Measurements from ENCODE around the gene RAB3D.
"Not testable (repeated sequence)": the region's sequence is repeated elsewhere in the genome, so short reads cannot be mapped to it uniquely, and the experiment has no call there.

RAB3D gene, protein sequence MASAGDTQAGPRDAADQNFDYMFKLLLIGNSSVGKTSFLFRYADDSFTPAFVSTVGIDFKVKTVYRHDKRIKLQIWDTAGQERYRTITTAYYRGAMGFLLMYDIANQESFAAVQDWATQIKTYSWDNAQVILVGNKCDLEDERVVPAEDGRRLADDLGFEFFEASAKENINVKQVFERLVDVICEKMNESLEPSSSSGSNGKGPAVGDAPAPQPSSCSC

DNA sequence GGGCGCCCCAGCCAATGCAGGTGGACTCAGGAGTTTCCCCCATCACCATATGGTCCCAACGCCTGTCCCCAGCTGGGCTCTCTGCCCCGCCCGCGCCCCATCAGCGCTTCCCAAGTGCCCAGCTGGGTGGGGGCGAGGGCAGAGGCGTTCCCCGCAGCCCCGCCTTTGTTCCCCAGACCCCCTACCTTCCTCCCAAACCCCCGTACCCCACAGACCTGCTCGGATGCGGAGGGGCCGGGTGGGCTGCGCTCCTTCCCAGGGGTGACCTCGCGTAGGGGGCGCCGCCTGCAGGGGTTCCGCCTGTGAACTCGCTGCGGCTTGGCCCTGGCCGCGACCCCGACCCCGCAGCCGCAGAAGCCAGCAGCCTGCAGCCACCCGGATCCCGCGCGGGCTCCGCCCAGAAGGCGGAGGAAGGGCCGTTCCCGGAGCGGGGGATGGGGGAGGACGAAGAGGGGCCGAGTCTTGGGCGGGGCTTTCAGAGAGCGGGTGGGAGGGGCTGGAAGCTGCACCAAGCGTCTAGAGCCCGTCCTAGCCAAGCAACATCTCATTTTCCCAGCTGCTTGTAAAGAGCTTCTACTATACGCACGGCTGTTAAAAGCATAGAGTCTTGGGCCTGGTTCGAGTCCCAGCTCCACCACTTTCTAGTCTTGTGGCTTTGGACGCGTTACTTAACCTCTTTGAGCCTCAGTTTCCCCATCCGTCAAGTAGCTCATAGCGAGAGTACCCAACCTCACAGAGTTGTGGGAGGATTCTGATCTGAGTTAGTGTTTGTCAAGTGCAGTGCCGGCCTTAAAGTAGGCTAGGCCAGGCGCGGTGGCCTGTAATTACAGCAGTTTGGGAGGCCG is at the start of gene RAB3D:
TSS of gene RAB3D (minus strand) at position 404 of the 845 bp plus-strand sequence. CDS start 2,258 bp downstream, outside the sequence.
- DNase-seq: peak in 54 of 56 donors; percentile 17 to 89 (median 78)

DNA sequence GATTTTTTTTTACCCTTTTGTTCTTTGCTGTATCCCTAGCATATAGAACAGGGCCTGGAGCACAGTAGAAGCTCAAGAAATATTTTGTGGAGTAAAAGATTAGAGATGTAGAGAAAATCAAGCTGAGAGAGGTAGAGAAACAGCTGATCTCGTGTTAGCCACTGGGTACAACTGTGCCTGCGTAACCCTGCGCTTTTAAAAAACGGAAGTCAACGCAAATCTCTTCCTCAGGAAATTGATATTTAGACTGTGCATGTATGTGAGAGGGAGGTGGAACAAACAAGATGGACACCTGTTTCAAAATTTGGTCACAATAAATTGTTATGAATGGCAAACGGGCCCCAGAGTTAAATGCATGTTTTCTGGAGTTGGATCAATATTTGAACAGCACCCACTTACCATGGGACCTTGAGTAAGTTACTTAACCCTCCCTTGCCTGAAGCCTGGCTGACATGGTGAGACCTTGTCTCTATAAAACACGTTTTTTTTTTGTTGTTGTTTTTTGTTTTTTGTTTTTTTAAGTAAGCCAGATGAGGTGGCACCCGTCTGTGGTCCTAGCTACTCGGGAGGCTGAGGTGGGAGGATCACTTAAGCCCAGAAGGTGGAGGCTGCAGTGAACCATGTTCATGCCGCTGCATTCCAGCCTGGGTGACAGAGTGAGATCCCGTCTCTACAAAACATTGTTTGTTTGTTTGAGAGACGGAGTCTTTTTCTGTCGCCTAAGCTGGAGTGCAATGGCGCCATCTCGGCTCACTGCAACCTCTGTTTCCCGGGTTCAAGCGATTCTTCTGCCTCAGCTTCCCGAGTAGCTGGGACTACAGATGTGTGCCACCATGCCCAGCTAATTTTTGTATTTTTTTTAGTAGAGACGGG is 47.9 kb upstream of the RAB3D start:
- peak in 1 of 56 donors; percentile 1 for DNase-seq

DNA sequence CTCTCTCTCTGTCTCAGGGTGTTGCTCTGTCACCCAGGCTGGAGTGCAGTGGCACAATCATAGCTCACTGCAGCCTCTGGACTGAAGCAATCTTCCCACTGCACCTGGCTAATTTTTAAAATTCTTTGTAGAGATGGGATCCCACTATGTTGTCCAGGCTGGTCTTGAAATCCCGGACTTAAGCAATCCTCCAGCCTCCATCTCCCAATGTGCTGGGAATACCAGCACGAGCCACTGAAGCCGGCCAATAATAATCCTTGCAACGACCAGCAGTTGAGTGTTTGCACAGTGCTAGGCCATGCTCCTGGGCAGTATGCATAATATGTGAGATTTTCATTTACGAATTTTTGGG is 45.3 kb upstream of the RAB3D start:
- DNase-seq: no peak

DNA sequence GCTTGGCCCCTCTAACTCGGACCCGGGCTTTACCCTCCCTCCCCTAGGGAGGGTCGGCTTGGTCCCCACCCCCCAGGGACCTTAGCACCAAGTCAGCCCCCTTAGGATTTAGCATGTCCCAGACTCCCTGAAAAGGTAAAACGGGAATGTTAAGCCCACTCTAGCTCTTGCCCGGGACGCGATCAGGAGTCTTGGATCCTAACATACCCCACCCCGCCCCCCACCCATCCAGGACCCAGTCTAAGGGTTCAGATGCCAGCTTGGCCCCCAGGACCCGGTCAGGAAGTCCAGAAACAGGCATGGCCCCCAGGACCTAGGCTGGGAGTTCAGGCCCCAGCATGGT is 44.2 kb upstream of the RAB3D start:
- no peak for DNase-seq

DNA sequence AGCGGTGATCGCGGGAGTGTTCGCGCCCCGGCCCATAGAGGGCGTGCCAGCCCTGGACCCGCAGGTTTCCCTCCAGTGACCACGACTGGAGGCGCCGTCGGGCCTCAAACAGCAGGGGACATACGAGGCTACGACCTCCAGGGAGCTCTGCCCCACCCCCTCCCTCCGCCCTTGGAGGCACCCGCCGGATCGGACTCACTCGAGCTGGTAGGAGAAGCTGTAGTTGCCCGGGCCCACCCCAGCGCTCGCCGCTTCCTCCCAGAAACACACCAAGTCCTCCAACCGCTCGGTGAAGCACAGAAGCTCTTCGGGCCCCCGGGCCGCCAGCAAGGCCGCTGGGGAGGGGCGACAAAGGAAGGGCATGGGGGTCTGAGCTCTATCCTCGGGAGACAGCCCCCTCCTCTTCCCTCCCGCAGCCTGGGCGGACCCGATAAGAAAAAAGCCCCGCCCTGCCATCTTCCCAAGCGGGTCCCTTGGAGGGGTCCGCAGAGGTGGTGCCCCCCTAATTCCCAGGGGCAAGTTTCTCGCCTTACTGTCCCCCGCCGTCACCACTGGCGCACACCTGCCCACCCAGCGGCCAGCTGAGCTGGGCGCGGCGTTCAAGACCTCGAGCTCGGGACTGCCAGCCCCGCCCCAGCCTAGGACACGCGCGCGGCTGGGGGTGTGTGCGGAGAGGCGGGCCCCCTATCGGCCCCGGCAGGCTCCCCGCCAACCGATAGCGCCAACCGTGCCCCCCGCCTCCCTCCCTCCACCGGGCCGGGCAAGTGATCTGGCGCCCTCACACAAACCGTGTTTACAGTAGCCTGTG is 43.6 kb upstream of the RAB3D start:
- DNase-seq: peak in 6 of 56 donors; percentile 5 to 30 (median 20)

DNA sequence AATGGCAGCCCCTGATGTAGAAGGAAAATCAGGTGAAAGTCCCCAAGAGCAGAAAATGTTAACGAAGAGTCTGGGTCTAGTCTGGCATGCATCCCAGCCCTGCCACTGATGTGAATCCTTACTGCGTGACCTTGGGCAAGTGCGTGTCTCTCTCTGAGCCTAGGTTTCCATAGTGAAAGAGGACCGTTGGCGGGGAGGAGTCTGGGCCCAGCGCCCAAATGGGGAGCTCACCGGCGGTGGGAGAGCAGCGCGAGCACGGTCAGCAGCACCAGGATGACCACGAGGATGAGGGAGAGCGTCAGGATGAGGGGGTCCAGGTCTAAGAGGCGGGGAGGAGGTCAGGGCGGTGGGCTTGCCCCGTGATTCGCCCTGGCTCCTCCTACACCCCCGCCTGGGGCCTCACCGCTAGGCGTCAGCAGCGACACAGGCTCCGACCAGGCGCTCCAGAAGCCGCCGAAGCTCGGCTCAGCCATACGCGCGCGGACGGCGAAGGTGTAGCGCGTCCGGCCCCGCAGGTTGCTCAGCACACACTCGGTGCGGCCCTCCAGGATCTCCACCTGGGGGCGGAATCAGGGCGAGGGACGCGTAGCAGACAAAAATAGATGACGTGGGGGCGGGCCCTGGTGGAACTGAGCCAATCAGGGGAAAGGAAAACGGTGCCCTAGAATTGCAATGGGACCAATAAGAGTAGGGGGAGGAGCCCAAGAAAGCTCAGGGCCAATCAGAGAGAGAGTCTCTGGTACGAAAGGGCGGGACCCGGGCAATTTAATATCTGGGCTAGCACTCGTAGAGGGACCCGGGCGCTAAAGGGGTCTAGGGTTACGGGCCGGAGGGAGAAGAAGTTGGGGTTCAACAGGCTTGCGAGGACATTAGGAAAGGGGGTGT is 41.4 kb upstream of the RAB3D start:
- peak; percentile 52 to 96 (median 87) for DNase-seq

DNA sequence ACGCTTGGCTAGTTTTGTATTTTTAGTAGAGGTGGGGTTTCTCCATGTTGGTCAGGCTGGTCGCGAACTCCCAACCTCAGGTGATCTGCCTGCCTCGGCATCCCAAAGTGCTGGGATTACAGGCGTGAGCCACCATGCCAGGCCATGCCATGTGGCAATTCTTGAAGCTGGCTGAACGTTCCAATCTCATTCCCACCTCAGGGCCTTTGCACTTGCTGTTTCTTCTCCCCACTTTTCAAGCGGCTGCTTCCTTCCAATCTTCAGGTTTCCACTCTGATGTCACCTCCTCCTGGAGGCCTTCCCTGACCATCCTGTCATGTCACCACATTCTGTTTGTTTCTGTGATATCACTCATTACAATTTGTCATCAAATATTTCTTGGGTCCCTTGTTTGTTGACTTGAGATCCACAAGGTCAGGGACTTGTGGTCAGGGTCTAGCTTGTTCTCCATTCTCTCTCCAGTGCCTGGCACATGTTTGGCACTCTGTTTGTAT is 40.4 kb upstream of the RAB3D start:
- no peak for DNase-seq

DNA sequence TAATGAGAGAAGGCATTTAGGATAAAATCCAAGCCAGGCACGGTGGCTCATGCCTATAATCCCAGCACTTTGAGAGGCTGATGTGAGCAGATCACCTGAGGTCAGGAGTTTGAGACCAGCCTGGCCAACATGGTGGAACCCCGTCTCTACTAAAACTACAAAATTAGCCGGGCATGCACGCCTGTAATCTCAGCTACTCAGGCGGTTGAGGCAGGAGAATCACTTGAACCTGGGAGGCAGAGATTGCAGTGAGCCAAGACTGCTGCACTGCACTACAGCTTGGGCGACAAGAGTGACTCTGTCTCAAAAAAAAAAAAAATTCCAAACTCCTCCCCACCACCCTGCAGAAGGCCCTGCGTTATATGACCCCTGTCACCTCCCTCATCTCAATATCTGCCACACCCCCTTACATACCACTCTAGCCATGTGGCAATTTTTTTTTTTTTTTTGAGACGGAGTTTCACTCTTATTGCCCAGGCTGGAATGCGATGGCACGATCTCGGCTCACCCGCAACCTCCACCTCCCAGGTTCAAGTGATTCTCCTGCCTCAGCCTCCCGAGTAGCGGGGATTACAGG is 39.9 kb upstream of the RAB3D start:
- not testable (repeated sequence) for DNase-seq

DNA sequence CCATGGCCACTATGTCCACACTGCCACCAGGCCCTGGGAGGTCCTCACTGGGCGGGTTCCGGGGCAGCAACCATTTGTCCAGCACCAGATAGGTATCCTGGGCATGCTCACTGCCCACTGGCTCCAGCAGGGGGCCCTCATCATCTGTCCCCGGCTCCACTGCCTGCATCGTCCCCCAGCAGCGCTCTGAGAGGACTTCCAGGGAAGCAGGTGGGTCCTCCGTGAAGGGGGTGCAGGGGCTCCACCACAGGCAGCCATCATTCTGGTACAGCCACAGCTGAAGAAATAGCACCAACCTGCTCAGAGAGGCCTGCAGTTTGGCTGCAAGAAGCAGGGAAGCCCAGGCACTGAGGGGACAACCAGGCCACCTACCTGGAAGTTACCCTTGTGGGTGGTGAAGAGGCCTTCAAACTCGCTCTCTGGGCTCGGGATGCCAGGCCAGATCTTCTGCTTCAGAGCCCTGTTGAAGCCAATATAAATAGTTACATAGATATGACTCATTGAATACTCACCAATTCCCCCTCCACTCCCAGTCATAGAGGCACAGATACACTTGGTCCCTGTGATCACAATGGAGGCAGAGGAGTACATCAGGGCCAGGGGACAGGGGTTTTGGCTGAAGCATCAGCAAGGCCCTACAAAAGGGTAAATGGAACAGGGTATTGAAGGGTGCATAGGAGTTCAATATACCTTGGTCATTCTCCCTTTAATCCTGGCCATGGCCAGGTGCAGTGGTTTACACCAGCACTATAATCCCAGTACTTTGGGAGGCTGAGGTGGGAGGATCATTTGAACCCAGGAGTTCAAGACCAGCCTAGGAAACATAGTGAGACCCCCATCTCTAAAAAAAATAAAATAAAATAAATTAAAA is 39.1 kb upstream of the RAB3D start:
- peak in 31 of 56 donors; percentile 5 to 66 (median 26) for DNase-seq

DNA sequence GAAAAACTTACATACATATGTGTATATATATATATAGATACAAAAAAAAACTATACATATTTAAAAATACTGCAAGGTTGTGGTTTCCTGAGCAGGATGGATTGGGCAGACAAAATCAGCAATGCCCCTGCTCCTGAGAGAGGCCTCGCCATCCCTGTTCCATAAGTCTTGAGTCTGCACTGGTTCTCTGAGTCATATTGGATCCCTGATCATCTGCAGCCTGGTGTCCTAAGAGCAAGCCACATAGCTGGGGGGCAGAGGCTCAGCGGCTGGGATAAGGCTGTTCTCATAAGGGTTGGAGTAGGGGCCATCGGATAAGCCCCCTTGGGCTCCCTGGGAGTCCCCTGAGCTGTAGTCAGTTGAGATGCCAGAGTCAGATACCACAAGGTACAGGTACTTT is 38.3 kb upstream of the RAB3D start:
- DNase-seq: no peak

DNA sequence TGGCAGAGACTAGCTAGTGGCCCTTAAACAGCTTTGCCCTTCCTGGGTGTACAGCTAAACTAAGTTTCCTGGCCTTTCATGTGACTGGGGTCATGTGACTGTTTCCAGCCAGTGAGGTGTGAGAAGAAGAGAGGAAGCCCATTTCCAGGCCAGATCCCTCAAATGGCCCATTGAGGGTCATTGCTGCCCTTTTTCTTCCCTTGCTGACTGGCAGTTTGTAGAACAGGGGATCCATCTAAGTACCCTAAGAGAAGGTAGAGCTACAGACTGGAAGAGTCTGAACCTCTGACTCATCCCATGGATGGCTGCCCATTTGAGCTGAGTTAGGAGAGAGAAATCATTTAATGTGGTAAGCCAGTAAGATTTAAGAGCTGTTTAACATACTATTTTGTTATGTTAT is 37.8 kb upstream of the RAB3D start:
- peak in 8 of 56 donors; percentile 2 to 52 (median 18) for DNase-seq

DNA sequence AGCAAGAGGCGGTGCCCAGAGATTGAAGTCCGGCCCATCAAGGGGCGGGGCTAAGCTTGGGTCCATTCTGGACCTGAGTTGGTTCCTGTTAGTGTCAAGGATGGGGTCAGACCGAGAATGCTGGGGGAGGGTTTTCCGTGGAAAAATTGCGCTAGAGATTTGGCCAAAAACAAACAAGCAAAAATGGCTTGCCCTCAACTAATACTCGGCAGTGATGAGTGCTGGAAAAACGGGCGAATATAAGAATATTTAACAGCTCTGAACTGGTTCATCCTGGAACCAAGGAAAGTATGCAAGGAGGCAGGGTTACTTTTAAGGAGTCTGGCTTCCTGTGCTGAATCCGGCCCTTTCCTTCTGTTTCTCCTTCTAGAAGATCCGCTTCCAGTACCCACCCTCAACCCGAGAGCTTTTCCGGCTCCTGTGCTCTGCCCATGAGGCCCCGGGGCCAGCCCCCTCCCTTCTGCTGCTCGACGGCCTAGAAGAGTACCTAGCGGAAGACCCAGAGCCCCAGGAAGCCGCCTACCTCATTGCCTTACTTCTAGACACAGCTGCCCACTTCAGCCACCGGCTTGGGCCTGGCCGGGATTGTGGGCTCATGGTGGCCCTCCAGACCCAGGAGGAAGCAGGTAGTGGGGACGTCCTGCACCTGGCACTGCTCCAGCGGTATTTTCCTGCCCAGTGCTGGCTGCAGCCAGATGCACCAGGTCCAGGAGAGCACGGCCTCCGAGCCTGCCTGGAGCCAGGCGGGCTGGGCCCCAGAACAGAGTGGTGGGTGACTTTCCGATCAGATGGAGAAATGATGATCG is 35.9 kb upstream of the RAB3D start:
- peak in 23 of 56 donors; percentile 9 to 54 (median 34) for DNase-seq

DNA sequence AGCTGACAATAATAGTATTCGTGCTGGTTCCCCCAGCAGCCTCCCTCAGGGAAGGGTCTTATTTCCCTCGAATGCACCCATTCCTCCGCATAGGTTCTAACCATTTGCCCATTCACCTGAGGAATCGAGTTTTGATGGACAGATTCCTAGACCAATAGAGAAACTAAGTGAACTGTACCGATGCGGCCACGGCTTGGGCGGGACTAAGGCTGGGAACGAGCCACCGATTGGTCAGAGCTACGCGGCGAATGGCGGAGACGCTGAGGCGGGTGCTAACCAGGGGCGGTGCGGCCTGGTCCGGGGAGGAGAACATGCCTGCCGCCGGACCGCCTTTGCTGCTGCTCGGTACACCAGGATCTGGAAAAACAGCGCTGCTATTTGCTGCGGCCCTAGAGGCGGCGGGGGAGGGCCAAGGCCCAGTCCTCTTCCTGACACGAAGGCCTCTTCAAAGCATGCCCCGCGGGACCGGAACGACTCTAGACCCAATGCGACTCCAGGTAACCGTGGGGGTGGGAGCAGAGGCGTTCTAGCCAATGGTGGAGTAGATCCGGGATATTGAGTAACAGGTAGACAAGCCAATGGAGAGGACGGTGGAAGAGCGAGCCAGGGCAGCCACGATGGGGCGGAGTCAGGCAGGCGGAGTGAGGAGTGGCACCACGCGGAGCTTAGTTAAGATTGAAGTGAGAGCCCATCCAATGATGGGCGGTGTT is 35.1 kb upstream of the RAB3D start, which contains the start of gene SWSAP1:
TSS of gene SWSAP1 (plus strand) at position 234 of the 710 bp plus-strand sequence. CDS start at position 249, 15 bp downstream.
- DNase-seq: peak; percentile 80 to 100 (median 99)

DNA sequence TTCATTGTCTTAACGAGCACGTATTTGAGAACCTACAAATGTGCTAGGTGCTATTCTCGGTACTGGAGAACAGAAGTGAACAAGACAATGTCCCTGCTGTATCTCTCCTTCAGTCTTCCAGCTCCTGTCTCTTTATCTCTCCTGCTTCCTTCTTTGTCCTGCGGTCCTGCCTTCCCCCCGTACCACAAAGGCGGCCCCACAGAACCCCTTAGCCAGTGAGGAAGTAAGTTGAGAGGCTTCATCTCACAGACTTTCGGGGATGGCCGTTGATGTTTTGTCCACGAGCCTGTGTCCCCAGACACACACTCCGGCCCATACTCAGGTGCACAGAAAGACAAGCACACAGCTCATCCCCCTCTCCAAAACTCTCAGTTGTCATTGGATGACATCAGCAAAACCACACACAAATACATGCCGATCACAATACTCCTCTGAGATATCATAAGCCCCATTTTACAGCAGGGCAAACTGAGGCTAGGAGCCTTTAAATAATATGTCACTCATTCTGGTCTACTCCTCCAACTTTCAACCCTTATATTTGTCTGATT is 34.5 kb upstream of the RAB3D start:
- DNase-seq: peak in 8 of 56 donors; percentile 13 to 51 (median 37)

DNA sequence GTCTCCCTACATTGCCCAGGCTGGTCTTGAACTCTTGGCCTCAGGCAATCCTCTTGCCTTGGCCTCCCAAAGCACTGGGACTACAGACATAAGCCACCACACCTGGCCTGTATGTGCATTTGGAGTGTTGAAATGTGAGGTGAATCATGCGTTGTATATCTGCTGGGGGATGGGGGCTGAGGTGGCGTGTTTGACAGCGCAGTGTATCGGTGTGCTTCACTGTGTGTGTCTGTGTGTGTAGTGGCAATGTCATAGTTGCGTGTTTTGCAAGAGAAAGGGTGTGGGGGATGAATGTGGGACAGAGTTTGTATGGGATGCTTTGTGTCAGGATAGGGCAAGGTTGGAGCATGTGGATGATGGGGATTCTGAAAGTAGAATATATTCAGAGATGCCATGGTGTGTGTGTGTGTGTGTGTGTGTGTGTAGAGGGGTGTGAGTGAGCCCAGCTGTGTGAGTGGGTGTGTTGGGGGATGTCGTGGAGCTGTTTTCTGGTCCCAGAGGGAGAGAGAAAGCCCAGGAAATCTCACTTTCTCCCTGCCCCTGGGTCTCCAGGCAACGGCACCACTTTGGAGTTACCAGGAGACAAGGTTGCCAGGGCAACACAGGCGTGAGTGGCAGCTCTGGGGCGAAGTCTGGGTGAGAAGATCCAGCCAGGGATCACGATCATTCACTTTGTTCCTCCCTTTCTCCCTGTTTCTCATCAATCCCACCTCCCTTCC is 33.9 kb upstream of the RAB3D start:
- peak in 50 of 56 donors; percentile 13 to 86 (median 66) for DNase-seq

Measured in amygdala (tissue), 56 donors.